Mesendoderm (in vitro differentiated cells): Measurements from ENCODE around the gene SMC1B.
"Not testable (repeated sequence)": the region's sequence is repeated elsewhere in the genome, so short reads cannot be mapped to it uniquely, and the experiment has no call there.

ENCODE experiments used
- DNase-seq: peaks from one replicate; pipeline ENCODE4 v3.0.0; 2013
- H2AK5ac ChIP-seq: 2 replicates; pipeline ENCODE4 v1.6.1; 2013; ENCODE audit warnings: low read length, inconsistent platforms
- H2BK120ac ChIP-seq: 2 replicates; pipeline ENCODE4 v1.6.1; 2013; ENCODE audit warnings: low read depth, mild to moderate bottlenecking, low read length, moderate library complexity, mixed read lengths
- H2BK15ac ChIP-seq: replicated peaks from 2 replicates; pipeline ENCODE4 v1.6.1; 2013; ENCODE audit warnings: low read depth, mild to moderate bottlenecking, moderate library complexity
- H2BK5ac ChIP-seq: 2 replicates; pipeline ENCODE4 v1.6.1; 2013; ENCODE audit warnings: low read length, inconsistent platforms
- H3K18ac ChIP-seq: 2 replicates; pipeline ENCODE4 v1.6.1; 2013; ENCODE audit warnings: mild to moderate bottlenecking, low read length, mixed read lengths
- H3K23ac ChIP-seq: one replicate; pipeline ENCODE4 v1.6.1; 2013; ENCODE audit warnings: low read length
- H3K27ac ChIP-seq: 2 replicates; pipeline ENCODE4 v1.5.1; 2013; ENCODE audit warnings: low read depth, mild to moderate bottlenecking, inconsistent platforms, low read length, moderate library complexity
- H3K27me3 ChIP-seq: 2 replicates; pipeline ENCODE4 v1.6.1; 2013; ENCODE audit warnings: low read length, control low read depth, mild to moderate bottlenecking, inconsistent platforms; ENCODE audit not compliant: insufficient read depth, poor library complexity
- H3K36me3 ChIP-seq: 2 replicates; pipeline ENCODE4 v1.6.1; 2013; ENCODE audit warnings: low read length, inconsistent platforms; ENCODE audit not compliant: control insufficient read depth, insufficient read depth
- H3K4ac ChIP-seq: one replicate; pipeline ENCODE4 v1.6.1; 2013; ENCODE audit warnings: low read depth, mild to moderate bottlenecking, low read length, moderate library complexity
- H3K4me1 ChIP-seq: 2 replicates; pipeline ENCODE4 v1.6.1; 2013; ENCODE audit warnings: low read depth, low read length, inconsistent platforms; ENCODE audit not compliant: control insufficient read depth
- H3K4me2 ChIP-seq: 2 replicates; pipeline ENCODE4 v1.6.1; 2013; ENCODE audit warnings: low read length
- H3K4me3 ChIP-seq: 2 replicates; pipeline ENCODE4 v1.5.1; 2013; ENCODE audit warnings: mild to moderate bottlenecking, low read length
- H3K56ac ChIP-seq: one replicate; pipeline ENCODE4 v1.6.1; 2013; ENCODE audit warnings: low read length
- H3K79me1 ChIP-seq: 2 replicates; pipeline ENCODE4 v1.6.1; 2013; ENCODE audit warnings: low read length, inconsistent platforms
- H3K79me2 ChIP-seq: 2 replicates; pipeline ENCODE4 v1.6.1; 2013; ENCODE audit warnings: mild to moderate bottlenecking, low read length; ENCODE audit not compliant: control insufficient read depth, insufficient read depth
- H3K9ac ChIP-seq: 2 replicates; pipeline ENCODE4 v1.6.1; 2013; ENCODE audit warnings: low read length, inconsistent platforms
- H4K5ac ChIP-seq: one replicate; pipeline ENCODE4 v1.6.1; 2013; ENCODE audit warnings: low read length
- H4K8ac ChIP-seq: one replicate; pipeline ENCODE4 v1.6.1; 2013; ENCODE audit warnings: low read depth, mild to moderate bottlenecking, control low read depth, low read length, moderate library complexity
- WGBS: extraction: QIAGEN DNeasy Blood & Tissue Kit; methylation state at CpG from one replicate; pipeline ENCODE4 v1.1.7; 2013; ENCODE audit warnings: low lambda C conversion rate, missing lambda C conversion rate; ENCODE audit not compliant: insufficient coverage; ENCODE audit errors: extremely low coverage; 5-methylcytosine and 5-hydroxymethylcytosine counted together

SMC1B gene

DNA sequence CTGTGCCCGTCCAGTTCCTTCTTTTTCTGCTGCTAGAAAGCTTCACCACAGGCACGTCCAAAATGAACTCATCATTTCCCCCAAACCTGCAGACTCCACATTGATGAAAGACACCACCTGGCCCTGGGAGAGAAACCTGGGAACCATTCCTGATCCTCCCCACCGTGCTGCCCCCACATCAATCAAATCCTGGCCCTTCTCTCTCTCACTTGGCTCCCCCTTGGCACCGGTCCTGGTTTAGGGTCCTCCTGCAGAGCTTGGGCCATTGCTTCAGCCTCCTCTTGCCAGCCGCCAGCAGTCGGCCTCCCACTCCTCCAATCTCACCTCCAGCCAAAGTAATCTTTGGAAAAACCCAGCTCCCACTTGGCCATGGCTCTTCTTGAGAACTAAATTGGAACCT is 38.6 kb upstream of the SMC1B start:
- Histone ChIP-seq H3K56ac (no peak overlapping the region), H3K27me3 (no peaks in the 10 kb centered on the region), H2BK15ac (no peak overlapping the region), H3K27ac (no peak overlapping the region), H3K79me2 (no peaks in the 10 kb centered on the region), H3K4ac (no peak overlapping the region), H4K5ac (no peak overlapping the region), H3K9ac (no peak overlapping the region), H2BK120ac (no peak overlapping the region), H3K36me3 (no peaks in the 10 kb centered on the region), H3K79me1 (no peaks in the 10 kb centered on the region), H3K4me3 (no peak overlapping the region), H4K8ac (no peak overlapping the region), H3K4me1 (no peaks in the 10 kb centered on the region), H3K18ac (no peak overlapping the region), H2BK5ac (no peak overlapping the region), H2AK5ac (no peak overlapping the region), H3K23ac (no peak overlapping the region), H3K4me2 (no peak overlapping the region)
- WGBS: no CpG with 5 or more reads among the region's 6 CpGs
- DNase-seq: no peak

DNA sequence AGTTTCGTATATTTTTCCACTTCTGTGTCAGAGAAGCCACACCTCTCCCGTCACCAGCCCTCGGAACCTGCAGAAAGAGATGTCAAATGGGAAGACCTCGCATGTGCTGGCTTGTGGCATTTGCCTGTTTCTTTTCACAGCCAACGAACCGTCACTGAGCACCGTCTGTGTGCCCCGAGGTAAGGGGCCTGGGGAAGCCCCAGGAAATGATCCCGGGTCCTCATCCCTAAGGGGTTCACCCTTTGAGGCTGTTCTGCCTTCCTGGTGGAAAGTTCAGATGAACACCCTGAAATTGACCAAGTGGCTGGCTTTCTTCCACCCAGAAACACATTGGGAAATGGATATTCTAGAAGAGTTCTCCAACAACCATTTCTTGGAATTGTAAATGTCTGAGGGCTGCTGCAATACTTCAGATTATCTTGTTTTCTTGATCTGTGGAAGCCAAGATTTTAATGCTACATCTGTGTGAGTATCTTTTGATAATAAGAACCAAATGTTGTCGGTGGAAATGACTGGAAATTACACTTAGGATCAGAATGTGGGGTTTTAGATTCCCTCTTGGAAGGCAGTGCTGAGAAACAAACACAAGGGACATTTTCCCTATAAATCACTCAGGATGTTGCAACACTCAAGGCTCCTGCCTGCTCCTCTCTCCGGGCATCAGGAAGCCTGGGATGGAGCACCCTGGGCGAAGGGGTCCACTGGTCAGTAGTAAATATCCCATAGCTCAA is 37.7 kb upstream of the SMC1B start:
- no peak overlapping the region for H3K56ac ChIP-seq
- H4K8ac ChIP-seq: no peak overlapping the region
- no peaks in the 10 kb centered on the region for H3K79me1 ChIP-seq
- DNase-seq: no peak
- H3K4me2 ChIP-seq: no peak overlapping the region
- H2BK15ac ChIP-seq: no peak overlapping the region
- WGBS: no CpG with 5 or more reads among the region's 12 CpGs
- no peak overlapping the region for H3K4ac ChIP-seq
- H2BK120ac ChIP-seq: no peak overlapping the region
- H3K4me1 ChIP-seq: no peaks in the 10 kb centered on the region
- no peak overlapping the region for H3K27ac ChIP-seq
- H2BK5ac ChIP-seq: no peak overlapping the region
- H3K36me3 ChIP-seq: no peaks in the 10 kb centered on the region
- H3K23ac ChIP-seq: no peak overlapping the region
- H3K18ac ChIP-seq: no peak overlapping the region
- H2AK5ac ChIP-seq: no peak overlapping the region
- H3K27me3 ChIP-seq: no peaks in the 10 kb centered on the region
- no peak overlapping the region for H4K5ac ChIP-seq
- no peaks in the 10 kb centered on the region for H3K79me2 ChIP-seq
- H3K9ac ChIP-seq: no peak overlapping the region
- H3K4me3 ChIP-seq: no peak overlapping the region

DNA sequence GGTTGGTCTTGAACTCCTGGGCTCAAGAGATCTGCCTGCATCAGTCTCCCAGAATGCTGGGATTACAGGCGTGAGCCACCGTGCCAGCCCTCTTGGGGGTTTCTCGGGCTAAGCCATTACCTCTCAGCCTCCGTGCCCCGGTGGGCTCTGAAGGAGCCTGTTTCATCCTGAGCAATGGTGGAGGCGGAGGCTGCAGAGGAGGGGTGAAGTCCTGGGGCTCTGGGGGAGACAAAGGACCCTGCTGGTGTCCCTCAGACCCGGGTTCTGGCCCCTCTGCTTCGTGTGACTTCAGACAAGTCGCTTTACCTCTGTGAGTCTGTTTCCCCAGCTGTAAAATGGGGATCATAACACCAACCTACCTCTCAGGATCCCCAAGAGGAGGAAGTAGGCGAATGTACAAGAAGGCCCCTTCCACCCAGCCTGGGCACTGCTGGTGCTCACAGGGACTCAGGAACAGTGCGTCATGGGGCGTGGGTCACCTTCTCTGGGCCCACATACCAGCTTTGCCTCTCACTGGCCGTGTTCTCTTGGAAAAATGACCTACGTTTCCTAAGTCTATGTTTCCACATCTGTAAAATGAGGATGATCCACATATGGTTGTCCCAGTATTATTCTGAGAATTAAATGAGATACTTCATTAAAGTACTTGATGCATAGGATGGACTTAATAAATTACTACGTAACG is 36.8 kb upstream of the SMC1B start:
- Histone ChIP-seq H3K4me1 (no peaks in the 10 kb centered on the region), H3K27me3 (no peaks in the 10 kb centered on the region), H3K4ac (no peak overlapping the region), H3K79me1 (no peaks in the 10 kb centered on the region), H4K5ac (no peak overlapping the region), H3K23ac (no peak overlapping the region), H3K18ac (no peak overlapping the region), H3K27ac (no peak overlapping the region), H3K4me3 (no peak overlapping the region), H2AK5ac (no peak overlapping the region), H3K79me2 (no peaks in the 10 kb centered on the region), H2BK5ac (no peak overlapping the region), H3K4me2 (no peak overlapping the region), H3K9ac (no peak overlapping the region), H2BK120ac (no peak overlapping the region), H2BK15ac (no peak overlapping the region), H3K36me3 (no peaks in the 10 kb centered on the region), H3K56ac (no peak overlapping the region), H4K8ac (no peak overlapping the region)
- no CpG with 5 or more reads among the region's 16 CpGs for WGBS
- DNase-seq: no peak

DNA sequence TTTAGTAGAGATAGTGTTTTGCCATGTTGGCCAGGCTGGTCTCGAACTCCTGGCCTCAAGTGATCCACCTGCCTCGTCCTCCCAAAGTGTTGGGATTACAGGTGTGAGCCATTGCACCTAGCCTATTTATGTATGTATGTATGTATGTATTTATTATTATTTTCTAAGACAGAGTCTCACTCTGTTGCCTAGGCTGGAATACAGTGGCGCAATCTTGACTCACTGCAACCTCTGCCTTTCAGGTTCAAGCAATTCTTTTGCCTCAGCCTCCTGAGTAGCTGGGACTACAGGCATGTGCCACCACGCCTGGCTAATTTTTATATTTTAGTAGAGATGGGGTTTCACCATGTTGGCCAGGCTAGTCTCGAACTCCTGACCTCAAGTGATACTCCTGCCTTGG is 36.0 kb upstream of the SMC1B start:
- not testable (repeated sequence) for H3K4ac ChIP-seq, H4K5ac ChIP-seq, H3K4me3 ChIP-seq, H3K4me1 ChIP-seq, DNase-seq, H3K27ac ChIP-seq, H3K23ac ChIP-seq, H2AK5ac ChIP-seq, H2BK5ac ChIP-seq, H3K79me2 ChIP-seq, H4K8ac ChIP-seq, H3K56ac ChIP-seq, H3K4me2 ChIP-seq, H3K9ac ChIP-seq, H2BK120ac ChIP-seq, H3K18ac ChIP-seq, H2BK15ac ChIP-seq, H3K79me1 ChIP-seq, H3K36me3 ChIP-seq, H3K27me3 ChIP-seq
- WGBS: no CpG with 5 or more reads among the region's 5 CpGs

DNA sequence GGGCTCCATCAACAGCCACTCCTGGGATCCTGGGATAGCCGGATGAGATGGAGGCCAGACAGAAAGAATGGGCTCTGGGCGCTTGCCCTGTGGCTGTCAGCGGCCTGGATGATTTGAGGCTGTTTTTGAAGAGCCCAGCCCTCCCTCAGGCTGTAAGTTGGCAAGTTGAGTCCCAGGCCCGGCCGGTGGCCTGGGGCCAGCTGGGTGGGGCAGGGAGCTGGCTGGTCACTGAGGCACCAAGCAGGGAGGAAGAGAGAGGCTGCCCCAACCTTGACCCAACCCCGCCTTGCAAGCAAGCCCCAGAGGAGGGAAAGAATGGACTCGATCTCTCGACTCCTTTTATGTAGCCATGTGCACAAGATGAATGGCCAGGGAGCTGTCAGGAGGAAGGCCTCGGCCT is 35.0 kb upstream of the SMC1B start:
- Histone ChIP-seq H2BK120ac (no peak overlapping the region), H3K79me1 (no peaks in the 10 kb centered on the region), H2AK5ac (no peak overlapping the region), H2BK5ac (no peak overlapping the region), H2BK15ac (no peak overlapping the region), H3K27me3 (no peaks in the 10 kb centered on the region), H4K8ac (no peak overlapping the region), H3K79me2 (no peaks in the 10 kb centered on the region), H3K27ac (no peak overlapping the region), H3K18ac (no peak overlapping the region), H3K4me3 (no peak overlapping the region), H3K4me1 (peaks cover 9% of the 10 kb centered on the region), H3K4ac (no peak overlapping the region), H4K5ac (no peak overlapping the region), H3K4me2 (no peak overlapping the region), H3K36me3 (no peaks in the 10 kb centered on the region), H3K23ac (no peak overlapping the region), H3K9ac (no peak overlapping the region), H3K56ac (no peak overlapping the region)
- WGBS: no CpG with 5 or more reads among the region's 9 CpGs
- DNase-seq: no peak
